Heart left ventricle (tissue), 16 donors: ENCODE results near the gene PGBD5. TPM values are rescaled to one million over a fixed set of nuclear protein-coding genes. Genes with fewer than 3 reads are reported as not detected.

ENCODE experiments used
- ATAC-seq, 4 donors: fragments of 200-7000 bp; cut with Tn5 transposase; one replicate each; pipeline ENCODE4 v1.9.1; 2020 to 2022; ENCODE audit warnings: moderate library complexity in 4 of 4, mild to moderate bottlenecking in 3 of 4, moderate number of reproducible peaks in 1 of 4
- DNase-seq, 5 donors: peaks; one replicate each; pipeline ENCODE4 v3.0.0-alpha.2; 2020
- H3K27ac ChIP-seq, 12 donors: fragments of 200-600 bp; sonication (generic) in 4 of 12; one replicate each; pipeline versions ENCODE4 v1.5.0 to v1.8.0; 2016 to 2022; ENCODE audit warnings: mild to moderate bottlenecking in 2 of 12
- H3K27me3 ChIP-seq, 9 donors: fragments of 200-600 bp; sonication (generic) in 2 of 9; one replicate each; pipeline versions ENCODE4 v1.5.1 to v1.8.0; 2016 to 2022; ENCODE audit warnings: mild to moderate bottlenecking in 3 of 9
- H3K36me3 ChIP-seq, 9 donors: fragments of 200-600 bp; sonication (generic) in 2 of 9; one replicate each; pipeline versions ENCODE4 v1.5.0 to v1.8.0; 2018 to 2022; ENCODE audit warnings: mild to moderate bottlenecking in 2 of 9
- H3K4me1 ChIP-seq, 12 donors: fragments of 200-600 bp; sonication (generic) in 4 of 12; one replicate each; pipeline versions ENCODE4 v1.5.0 to v1.8.0; 2016 to 2022; ENCODE audit warnings: mild to moderate bottlenecking in 3 of 12
- H3K4me3 ChIP-seq, 12 donors: fragments of 200-600 bp; sonication (generic) in 4 of 12; one replicate each; pipeline versions ENCODE4 v1.5.0 to v1.8.0; 2017 to 2022; ENCODE audit warnings: mild to moderate bottlenecking in 9 of 12, moderate library complexity in 4 of 12
- H3K9me3 ChIP-seq, 12 donors: fragments of 200-600 bp; sonication (generic) in 4 of 12; one replicate each; pipeline versions ENCODE4 v1.5.0 to v1.8.0; 2016 to 2022; ENCODE audit warnings: mild to moderate bottlenecking in 1 of 12
- POLR2A ChIP-seq, 2 donors: fragments of 450-650 bp; IDR thresholded peaks; one replicate each; pipeline ENCODE4 v1.6.1; 2017; ENCODE audit warnings: antibody characterized with exemption in 2 of 2, mild to moderate bottlenecking in 2 of 2, moderate library complexity in 2 of 2
- WGBS, 4 donors: extraction: QIAGEN DNeasy Blood & Tissue Kit in 2 of 4; methylation state at CpG; one replicate each; pipeline versions ENCODE4 v1.1.5 to v1.1.7; 2013 to 2018; 5-methylcytosine and 5-hydroxymethylcytosine counted together
- intact Hi-C, 10 donors: fragments of 100-400 bp; cut with DNase I; formaldehyde crosslinking; loops; one replicate each; pipeline versions ENCODE4 v1.11.1 to v1.14.2; 2022
- polyA plus RNA-seq, 2 donors: library from polyadenylated mRNA; stranded (reverse); fragments of 200-250 nt; gene quantifications; one replicate each; pipeline ENCODE4 v1.2.3, GENCODE V29; 2013
- total RNA-seq, 9 donors: library from RNA; depleted of rRNA in 2 of 9; stranded (reverse); fragments of >200 nt in 2 of 9; fragmentation: NEBNext Ultra II Directional in 3 of 9; extraction: Animal tissue kit (Norgen Biotek cat#: 25700) in 3 of 9; gene quantifications; one replicate each; pipeline versions ENCODE4 v1.1.0 to v1.2.4, GENCODE V29; 2016 to 2023
- TF ChIP-seq, protein P1 (sequence below), 12 donors: fragments of 200-600 bp; sonication (generic) in 4 of 12; IDR thresholded peaks; one replicate each; pipeline versions ENCODE4 v1.5.0 to v1.8.0; 2018 to 2022; ENCODE audit warnings: antibody characterized with exemption in 12 of 12, mild to moderate bottlenecking in 5 of 12
- donor health status: ischemic (EF 13 %, LVEDD 7.1; RV severe dilation, severe dysfunction).
- donor health status: healthy with polysubstance abuse.
- donor health status: DM: no; HTN: yes; CAD: no.
- donor health status: DM: no; HTN: no; CAD: no.
- donor health status: ischemic (EF 25% LVEDD 6.9; RV normal size, moderate dysfunction).
- donor health status: ischemic (EF 25% LVEDD 5.7; RV mildly dilated, moderate dysfunction).
- donor health status: healthy.
- donor health status: DM: yes; HTN: yes; CAD: no.
- donor health status: ischemic (EF 35%, LVEDD 5.7; RV mildly dilated, moderate dysfunction).
- donor health status: nonischemic (EF 11% LVEDD 7.7; RV severe dilation, severe dysfunction).
- donor health status: DM: yes; HTN: yes; CAD: no.
- donor health status: PGD.
- donor health status: ischemic (EF 29% LVEDD 5.4; RV normal size, mild dysfunction).
- donor health status: nonischemic (EF 23%, LVEDD 6.1; RV moderate dilation, normal function).

PGBD5 gene
- total and polyA plus RNA-seq, 11 donors: 1.3 to 16.1 (median 6.3) TPM

GRCh38 chr1:230416430-230416829 lies 9.7 kb downstream of the PGBD5 start:
- intact Hi-C loops: no loop called here
- peaks cover 0 to 6% (median 0%) of the 10 kb centered on the region in 12 donors for H3K4me1 ChIP-seq
- H3K27ac ChIP-seq: no peak overlapping the region
- no peaks in the 10 kb centered on the region for H3K36me3 ChIP-seq
- TF ChIP-seq, protein P1, sequence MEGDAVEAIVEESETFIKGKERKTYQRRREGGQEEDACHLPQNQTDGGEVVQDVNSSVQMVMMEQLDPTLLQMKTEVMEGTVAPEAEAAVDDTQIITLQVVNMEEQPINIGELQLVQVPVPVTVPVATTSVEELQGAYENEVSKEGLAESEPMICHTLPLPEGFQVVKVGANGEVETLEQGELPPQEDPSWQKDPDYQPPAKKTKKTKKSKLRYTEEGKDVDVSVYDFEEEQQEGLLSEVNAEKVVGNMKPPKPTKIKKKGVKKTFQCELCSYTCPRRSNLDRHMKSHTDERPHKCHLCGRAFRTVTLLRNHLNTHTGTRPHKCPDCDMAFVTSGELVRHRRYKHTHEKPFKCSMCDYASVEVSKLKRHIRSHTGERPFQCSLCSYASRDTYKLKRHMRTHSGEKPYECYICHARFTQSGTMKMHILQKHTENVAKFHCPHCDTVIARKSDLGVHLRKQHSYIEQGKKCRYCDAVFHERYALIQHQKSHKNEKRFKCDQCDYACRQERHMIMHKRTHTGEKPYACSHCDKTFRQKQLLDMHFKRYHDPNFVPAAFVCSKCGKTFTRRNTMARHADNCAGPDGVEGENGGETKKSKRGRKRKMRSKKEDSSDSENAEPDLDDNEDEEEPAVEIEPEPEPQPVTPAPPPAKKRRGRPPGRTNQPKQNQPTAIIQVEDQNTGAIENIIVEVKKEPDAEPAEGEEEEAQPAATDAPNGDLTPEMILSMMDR (IDR thresholded peaks at IDR 0.05): no peak
- no peak for TF ChIP-seq POLR2A (IDR thresholded peaks at IDR 0.05)
- peak in 3 of 4 donors; percentile 42 to 58 (median 56) for ATAC-seq
- H3K4me3 ChIP-seq: no peak overlapping the region
- H3K27me3 ChIP-seq: peaks cover 0 to 25% (median 0%) of the 10 kb centered on the region in 9 donors
- H3K9me3 ChIP-seq: no peaks in the 10 kb centered on the region
- 63 to 74% (median 69%) methylated on average over 7 of the region's 7 CpGs for WGBS, 4 donors
- DNase-seq: no peak

DNA sequence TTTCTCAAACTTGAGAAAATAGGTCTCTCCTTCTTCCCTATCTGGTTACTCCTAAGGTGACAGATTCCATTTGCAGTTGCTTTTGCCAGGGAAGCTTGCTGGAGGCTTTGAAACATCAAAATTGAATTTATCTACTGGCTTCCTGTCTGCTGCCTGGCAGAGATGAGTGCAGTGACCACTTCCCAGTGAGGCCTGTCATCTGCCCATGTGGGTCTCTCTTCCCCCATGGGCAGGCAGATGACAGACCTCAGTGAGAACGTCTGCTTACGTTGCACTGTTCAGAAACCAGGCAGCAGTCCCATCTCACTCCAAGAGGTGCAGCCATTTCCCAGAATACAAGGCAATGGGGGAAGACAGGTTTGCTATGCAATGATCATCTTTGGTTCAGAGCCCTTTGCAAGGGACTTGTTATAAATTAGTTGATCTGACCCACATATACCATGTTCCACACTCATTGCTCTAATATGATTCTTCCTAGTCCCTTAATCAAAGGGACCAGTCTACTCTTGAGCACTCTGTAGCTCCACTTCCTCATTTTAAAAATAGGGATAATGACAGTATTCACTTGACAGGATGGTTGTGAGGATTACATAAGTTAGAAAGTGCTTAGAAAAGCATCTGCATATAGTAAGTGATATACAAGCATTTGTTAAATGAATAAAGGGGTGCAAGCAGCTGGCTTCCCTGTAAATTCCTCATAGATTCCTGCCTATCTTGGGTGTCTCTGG lies 10.6 kb downstream of the PGBD5 start:
- intact Hi-C loops: no loop called here
- WGBS, 4 donors: 49 to 59% (median 55%) methylated on average over 2 of the region's 2 CpGs
- Histone ChIP-seq H3K27ac (no peak overlapping the region), H3K4me3 (no peak overlapping the region), H3K4me1 (peaks cover 0 to 6% (median 0%) of the 10 kb centered on the region in 12 donors), H3K9me3 (no peaks in the 10 kb centered on the region), H3K27me3 (peaks cover 0 to 16% (median 0%) of the 10 kb centered on the region in 9 donors), H3K36me3 (no peaks in the 10 kb centered on the region)
- TF ChIP-seq, protein P1 (IDR thresholded peaks at IDR 0.05): no peak
- no peak for TF ChIP-seq POLR2A (IDR thresholded peaks at IDR 0.05)
- no peak for DNase-seq
- ATAC-seq: peak in 2 of 4 donors; percentile 52

GRCh38 chr1:230414694-230415093 lies 11.4 kb downstream of the PGBD5 start:
- intact Hi-C loops: no loop called here
- Histone ChIP-seq H3K27ac (no peak overlapping the region), H3K36me3 (no peaks in the 10 kb centered on the region), H3K9me3 (no peaks in the 10 kb centered on the region), H3K27me3 (peaks cover 0 to 8% (median 0%) of the 10 kb centered on the region in 9 donors), H3K4me3 (no peak overlapping the region), H3K4me1 (peaks cover 0 to 6% (median 0%) of the 10 kb centered on the region in 12 donors)
- ATAC-seq: no peak
- TF ChIP-seq, protein P1 (IDR thresholded peaks at IDR 0.05): no peak
- TF ChIP-seq POLR2A (IDR thresholded peaks at IDR 0.05): no peak
- DNase-seq: no peak
- 69 to 79% (median 77%) methylated on average over 4 of the region's 4 CpGs for WGBS, 4 donors

- Histone ChIP-seq H3K36me3 (no peaks in the 10 kb centered on the region), H3K27ac (no peak overlapping the region), H3K4me3 (no peak overlapping the region), H3K27me3 (peaks cover 0 to 6% (median 0%) of the 10 kb centered on the region in 9 donors), H3K9me3 (no peaks in the 10 kb centered on the region), H3K4me1 (peaks cover 0 to 6% (median 0%) of the 10 kb centered on the region in 12 donors)
- 92 to 98% (median 95%) methylated on average over 4 of the region's 4 CpGs for WGBS, 4 donors
- intact Hi-C loops: no loop called here
- DNase-seq: no peak
- no peak for ATAC-seq
- no peak for TF ChIP-seq POLR2A (IDR thresholded peaks at IDR 0.05)
- TF ChIP-seq, protein P1 (IDR thresholded peaks at IDR 0.05): no peak
Measured at GRCh38 chr1:230414102-230414501, 12.0 kb downstream of the PGBD5 start.
